BE2C (cell line): Measurements from ENCODE around the gene MRPL52.
A peak's percentile ranks its signal among the peaks of the same experiment; 100 is the strongest.

Experiments
- DNase-seq: peaks from one replicate; pipeline ENCODE4 v3.0.0-alpha.2; 2020
- H3K27me3 ChIP-seq: fragments of 250-450 bp; sonication (Bioruptor Pico); 2 replicates; pipeline ENCODE4 v1.5.1; 2020; ENCODE audit warnings: mild to moderate bottlenecking
- H3K36me3 ChIP-seq: fragments of 250-450 bp; sonication (Bioruptor Pico); 2 replicates; pipeline ENCODE4 v1.5.1; 2020; ENCODE audit warnings: mild to moderate bottlenecking
- H3K4me1 ChIP-seq: fragments of 250-450 bp; sonication (Bioruptor Pico); 2 replicates; pipeline ENCODE4 v1.5.1; 2020
- H3K4me3 ChIP-seq: 2 replicates; pipeline ENCODE4 v1.5.1; 2011; ENCODE audit warnings: low read depth, low read length
- H3K9me3 ChIP-seq: fragments of 250-450 bp; sonication (Bioruptor Pico); 2 replicates; pipeline ENCODE4 v1.5.1; 2020
- CTCF ChIP-seq: IDR thresholded peaks from 2 replicates; pipeline ENCODE4 v1.5.1; 2012; ENCODE audit warnings: mild to moderate bottlenecking, low read depth, low read length

MRPL52 gene

DNA sequence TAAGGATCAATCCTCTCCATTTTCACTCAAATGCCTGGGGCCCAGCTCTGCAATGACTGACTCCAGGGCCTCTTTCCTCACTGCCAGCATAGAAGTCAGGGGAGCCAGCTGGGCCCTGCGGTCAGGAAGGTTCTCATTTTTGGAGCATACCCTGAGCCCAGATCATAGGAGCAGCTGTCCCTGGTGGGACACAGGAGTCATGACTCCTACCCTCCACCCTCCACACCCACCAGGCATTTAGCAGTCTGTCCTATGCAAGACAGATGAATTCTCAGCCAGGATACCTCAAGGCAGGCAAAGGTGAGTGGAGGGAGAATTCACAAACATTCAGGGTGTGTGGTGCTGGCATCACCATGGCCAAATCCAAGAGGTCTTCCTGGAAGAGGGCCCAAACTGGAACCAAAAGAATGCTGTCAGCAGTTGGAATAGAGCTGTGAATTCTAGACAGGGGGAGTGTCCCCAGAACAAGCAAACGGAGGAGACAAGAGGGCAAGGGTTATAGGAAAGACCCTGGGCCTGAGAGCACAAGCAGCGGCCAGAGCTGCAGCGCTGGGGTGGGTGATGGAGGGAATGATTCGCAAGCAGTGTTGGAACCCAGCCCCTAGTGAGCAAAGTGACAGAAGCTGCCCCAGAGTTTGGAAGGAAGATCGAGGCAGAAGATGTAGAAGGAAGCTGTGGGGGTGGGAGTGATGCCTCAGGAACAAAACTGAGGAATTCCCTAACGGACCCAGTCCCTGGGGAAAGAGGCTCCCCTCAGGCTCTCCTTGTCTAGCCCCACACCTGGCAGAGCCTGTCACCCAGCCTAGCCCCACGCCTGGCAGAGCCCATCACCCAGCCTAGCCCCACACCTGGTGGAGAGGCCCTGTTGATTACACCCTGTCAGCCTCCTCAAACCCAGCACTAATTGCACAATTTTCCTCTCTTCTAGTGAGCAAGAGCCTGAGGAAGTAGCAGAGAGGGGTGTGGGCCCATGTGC, 48.9 kb downstream of the MRPL52 start:
- TF ChIP-seq CTCF = no peak
- peaks cover 5% of the 10 kb centered on the region for H3K4me1 ChIP-seq
- no peaks in the 10 kb centered on the region for H3K9me3 ChIP-seq
- no peak for DNase-seq
- H3K27me3 ChIP-seq = no peaks in the 10 kb centered on the region
- no peak overlapping the region for H3K4me3 ChIP-seq
- H3K36me3 ChIP-seq = no peaks in the 10 kb centered on the region

DNA sequence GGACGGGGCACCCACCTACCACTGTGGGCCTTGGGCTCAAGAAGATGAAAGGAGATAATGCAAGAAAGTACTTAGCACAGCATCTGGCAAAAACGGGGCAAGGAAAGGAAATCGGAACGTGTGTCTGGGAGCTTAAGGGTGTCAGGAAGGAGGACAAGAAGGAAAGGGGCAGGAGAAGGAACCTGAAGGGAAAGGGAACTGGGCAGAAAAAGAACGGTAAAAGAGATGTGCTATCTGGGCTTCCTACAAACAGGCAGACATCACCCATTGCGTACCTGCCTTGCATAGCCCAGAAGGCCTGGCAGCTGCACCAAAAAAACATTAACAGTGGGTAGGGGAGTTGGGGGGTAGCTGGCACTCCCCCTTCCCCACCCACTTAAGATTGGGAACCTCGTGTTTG, 52.4 kb downstream of the MRPL52 start:
- TF ChIP-seq CTCF = no peak
- Histone ChIP-seq H3K4me1 (peaks cover 7% of the 10 kb centered on the region), H3K9me3 (no peaks in the 10 kb centered on the region), H3K4me3 (no peak overlapping the region), H3K36me3 (no peaks in the 10 kb centered on the region), H3K27me3 (no peaks in the 10 kb centered on the region)
- no peak for DNase-seq

GRCh38 chr14:22882529-22883172, 53.0 kb downstream of the MRPL52 start:
- Histone ChIP-seq H3K27me3 (no peaks in the 10 kb centered on the region), H3K9me3 (no peaks in the 10 kb centered on the region), H3K4me3 (no peak overlapping the region), H3K4me1 (peaks cover 7% of the 10 kb centered on the region), H3K36me3 (no peaks in the 10 kb centered on the region)
- DNase-seq = no peak
- no peak for TF ChIP-seq CTCF

- TF ChIP-seq CTCF = no peak
- H3K4me1 ChIP-seq = peaks cover 7% of the 10 kb centered on the region
- DNase-seq = peak; percentile 40
Measured at GRCh38 chr14:22883173-22883976, 53.7 kb downstream of the MRPL52 start, which contains the start of gene REM2. Gene REM2, plus strand, starts transcription at chr14:22883222. Its CDS starts 66 bp downstream, at chr14:22883288.

GRCh38 chr14:22884076-22884737, 54.5 kb downstream of the MRPL52 start:
- DNase-seq = no peak
- H3K9me3 ChIP-seq = no peaks in the 10 kb centered on the region
- H3K4me1 ChIP-seq = peaks cover 7% of the 10 kb centered on the region
- no peak overlapping the region for H3K4me3 ChIP-seq
- no peaks in the 10 kb centered on the region for H3K36me3 ChIP-seq
- H3K27me3 ChIP-seq = no peaks in the 10 kb centered on the region
- no peak for TF ChIP-seq CTCF

More at GRCh38 chr14:22883173-22883976, 53.7 kb downstream of the MRPL52 start, which contains the start of gene REM2:
- Histone ChIP-seq H3K4me3 (no peak within 1 kb of the TSS), H3K36me3 (no peaks in the 10 kb centered on the region), H3K9me3 (no peaks in the 10 kb centered on the region), H3K27me3 (no peaks in the 10 kb centered on the region)
